ENCODE measurements around the gene MILR1.

The MILR1 gene

GRCh38 chr17:64448665-64449512 lies at the start of gene MILR1:
Gene MILR1, plus strand, starts transcription at chr17:64449115. Its CDS starts 54 bp downstream, at chr17:64449169.
- DNase-seq (ENCODE audit: extremely low read depth, insufficient read length): peak; percentile 44
- Histone ChIP-seq H3K4me3 (replicated peaks; ENCODE audit: low read depth, low read length) (no peak within 1 kb of the TSS), H3K36me3 (ENCODE audit: control insufficient read depth, insufficient read depth, low read length) (no peaks in the 10 kb centered on the region), H3K27me3 (replicated peaks; ENCODE audit: control insufficient read depth, insufficient read depth, low read length) (no peaks in the 10 kb centered on the region)
- TF ChIP-seq CTCF (IDR thresholded peaks at IDR 0.05; ENCODE audit: insufficient read depth, low read length, poor library complexity, severe bottlenecking): no peak

GRCh38 chr17:64399767-64400156 lies 49.2 kb upstream of the MILR1 start:
- TF ChIP-seq CTCF (IDR thresholded peaks at IDR 0.05; ENCODE audit: insufficient read depth, low read length, poor library complexity, severe bottlenecking): no peak
- no peak for DNase-seq (ENCODE audit: extremely low read depth, insufficient read length)
- Histone ChIP-seq H3K27me3 (replicated peaks; ENCODE audit: control insufficient read depth, insufficient read depth, low read length) (no peaks in the 10 kb centered on the region), H3K36me3 (ENCODE audit: control insufficient read depth, insufficient read depth, low read length) (no peaks in the 10 kb centered on the region), H3K4me3 (replicated peaks; ENCODE audit: low read depth, low read length) (no peak overlapping the region)

- TF ChIP-seq CTCF (IDR thresholded peaks at IDR 0.05; ENCODE audit: insufficient read depth, low read length, poor library complexity, severe bottlenecking): no peak
- H3K36me3 ChIP-seq (ENCODE audit: control insufficient read depth, insufficient read depth, low read length): no peaks in the 10 kb centered on the region
- no peak for DNase-seq (ENCODE audit: extremely low read depth, insufficient read length)
- no peak overlapping the region for H3K4me3 ChIP-seq (replicated peaks; ENCODE audit: low read depth, low read length)
- no peaks in the 10 kb centered on the region for H3K27me3 ChIP-seq (replicated peaks; ENCODE audit: control insufficient read depth, insufficient read depth, low read length)
Observed at GRCh38 chr17:64400642-64401041, 48.3 kb upstream of the MILR1 start.

- no peak for TF ChIP-seq CTCF (IDR thresholded peaks at IDR 0.05; ENCODE audit: insufficient read depth, low read length, poor library complexity, severe bottlenecking)
- no peak for DNase-seq (ENCODE audit: extremely low read depth, insufficient read length)
- H3K4me3 ChIP-seq (replicated peaks; ENCODE audit: low read depth, low read length): no peak overlapping the region
- no peaks in the 10 kb centered on the region for H3K27me3 ChIP-seq (replicated peaks; ENCODE audit: control insufficient read depth, insufficient read depth, low read length)
- H3K36me3 ChIP-seq (ENCODE audit: control insufficient read depth, insufficient read depth, low read length): no peaks in the 10 kb centered on the region
Observed at GRCh38 chr17:64401244-64401860, 47.6 kb upstream of the MILR1 start.

GRCh38 chr17:64401941-64402340 lies 47.0 kb upstream of the MILR1 start:
- Histone ChIP-seq H3K4me3 (replicated peaks; ENCODE audit: low read depth, low read length) (no peak overlapping the region), H3K36me3 (ENCODE audit: control insufficient read depth, insufficient read depth, low read length) (no peaks in the 10 kb centered on the region), H3K27me3 (replicated peaks; ENCODE audit: control insufficient read depth, insufficient read depth, low read length) (no peaks in the 10 kb centered on the region)
- no peak for TF ChIP-seq CTCF (IDR thresholded peaks at IDR 0.05; ENCODE audit: insufficient read depth, low read length, poor library complexity, severe bottlenecking)
- no peak for DNase-seq (ENCODE audit: extremely low read depth, insufficient read length)
